Measurements from ENCODE around the gene SLC24A3. TPM values are rescaled to one million over a fixed set of nuclear protein-coding genes. Genes with fewer than 3 reads are reported as not detected.

The SLC24A3 gene
- total RNA-seq, 4 donors from 2014 or later, result 2.3 to 6.9 (median 5.4) TPM

- H3K4me3 ChIP-seq (ENCODE audit: low read depth, poor library complexity, severe bottlenecking), result no peak overlapping the region
- TF ChIP-seq, protein P1, sequence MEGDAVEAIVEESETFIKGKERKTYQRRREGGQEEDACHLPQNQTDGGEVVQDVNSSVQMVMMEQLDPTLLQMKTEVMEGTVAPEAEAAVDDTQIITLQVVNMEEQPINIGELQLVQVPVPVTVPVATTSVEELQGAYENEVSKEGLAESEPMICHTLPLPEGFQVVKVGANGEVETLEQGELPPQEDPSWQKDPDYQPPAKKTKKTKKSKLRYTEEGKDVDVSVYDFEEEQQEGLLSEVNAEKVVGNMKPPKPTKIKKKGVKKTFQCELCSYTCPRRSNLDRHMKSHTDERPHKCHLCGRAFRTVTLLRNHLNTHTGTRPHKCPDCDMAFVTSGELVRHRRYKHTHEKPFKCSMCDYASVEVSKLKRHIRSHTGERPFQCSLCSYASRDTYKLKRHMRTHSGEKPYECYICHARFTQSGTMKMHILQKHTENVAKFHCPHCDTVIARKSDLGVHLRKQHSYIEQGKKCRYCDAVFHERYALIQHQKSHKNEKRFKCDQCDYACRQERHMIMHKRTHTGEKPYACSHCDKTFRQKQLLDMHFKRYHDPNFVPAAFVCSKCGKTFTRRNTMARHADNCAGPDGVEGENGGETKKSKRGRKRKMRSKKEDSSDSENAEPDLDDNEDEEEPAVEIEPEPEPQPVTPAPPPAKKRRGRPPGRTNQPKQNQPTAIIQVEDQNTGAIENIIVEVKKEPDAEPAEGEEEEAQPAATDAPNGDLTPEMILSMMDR (IDR thresholded peaks at IDR 0.05), result no peak
- no peak for TF ChIP-seq POLR2A (IDR thresholded peaks at IDR 0.05)
- WGBS, 2 donors, result 77 to 86% methylated on average over 6 of the region's 6 CpGs
- intact Hi-C loops (cut with DNase I; ENCODE audit: low total_unique reads), result no loop called here
- DNase-seq (ENCODE audit: low spot score in 2 of 2), result no peak
These were observed 167.8 kb downstream of the SLC24A3 start for GRCh38 chr20:19380211-19380610.

DNA sequence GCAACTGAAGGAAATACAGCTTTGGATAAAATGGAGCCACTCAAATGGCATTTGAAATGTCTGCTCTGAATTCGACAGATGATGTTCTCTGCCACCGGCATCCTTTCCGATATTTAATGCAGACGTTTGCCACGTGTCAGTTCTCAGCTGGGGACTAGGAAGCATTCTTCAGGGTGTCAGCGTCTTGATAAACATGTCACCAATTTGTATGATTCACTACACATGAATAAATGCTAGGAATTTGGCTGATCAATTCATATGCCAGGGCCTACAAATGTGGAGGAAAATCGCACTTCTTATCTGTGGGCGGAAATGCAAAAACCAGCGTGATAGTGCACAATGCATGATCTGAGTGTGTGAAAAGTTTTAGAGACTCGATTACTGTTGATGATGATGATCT, 169.5 kb downstream of the SLC24A3 start:
- DNase-seq (ENCODE audit: low spot score in 2 of 2), result no peak
- intact Hi-C loops (cut with DNase I; ENCODE audit: low total_unique reads), result no loop called here
- WGBS, 2 donors, result 54% methylated on average over 10 of the region's 10 CpGs
- no peak for TF ChIP-seq POLR2A (IDR thresholded peaks at IDR 0.05)
- TF ChIP-seq, protein P1 (IDR thresholded peaks at IDR 0.05), result no peak
- no peak overlapping the region for H3K4me3 ChIP-seq (ENCODE audit: low read depth, poor library complexity, severe bottlenecking)

GRCh38 chr20:19382386-19383340, 170.2 kb downstream of the SLC24A3 start:
- no peak for DNase-seq (ENCODE audit: low spot score in 2 of 2)
- no peak for TF ChIP-seq POLR2A (IDR thresholded peaks at IDR 0.05)
- TF ChIP-seq, protein P1 (IDR thresholded peaks at IDR 0.05), result no peak
- no peak overlapping the region for H3K4me3 ChIP-seq (ENCODE audit: low read depth, poor library complexity, severe bottlenecking)
- 48 to 62% methylated on average over 9 of the region's 9 CpGs for WGBS, 2 donors
- intact Hi-C loops (cut with DNase I; ENCODE audit: low total_unique reads), result no loop called here

- no peak for TF ChIP-seq POLR2A (IDR thresholded peaks at IDR 0.05)
- TF ChIP-seq, protein P1 (IDR thresholded peaks at IDR 0.05), result no peak
- no peak for DNase-seq (ENCODE audit: low spot score in 2 of 2)
- H3K4me3 ChIP-seq (ENCODE audit: low read depth, poor library complexity, severe bottlenecking), result no peak overlapping the region
- intact Hi-C loops (cut with DNase I; ENCODE audit: low total_unique reads), result no loop called here
These were observed 172.5 kb downstream of the SLC24A3 start for GRCh38 chr20:19384940-19385339.

DNA sequence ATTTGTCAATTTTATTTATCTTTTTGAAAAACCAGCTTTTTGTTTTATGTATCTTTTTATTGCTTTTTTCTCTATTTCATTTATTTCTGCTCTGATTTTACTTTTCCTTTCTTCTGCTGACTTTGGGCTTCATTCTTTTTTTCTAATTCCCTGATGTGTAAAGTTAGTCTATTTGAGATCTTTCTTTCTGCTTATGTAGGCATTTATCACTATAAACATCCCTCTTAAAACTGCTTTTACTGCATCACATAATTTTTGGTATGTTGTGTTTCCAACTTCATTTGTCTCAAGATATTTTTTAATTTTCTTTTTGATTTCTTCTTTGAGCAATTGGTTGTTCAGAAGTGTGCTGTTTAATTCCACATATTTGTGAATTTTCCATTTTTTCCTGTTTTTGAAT, 174.8 kb downstream of the SLC24A3 start:
- DNase-seq (ENCODE audit: low spot score in 2 of 2), result no peak
- TF ChIP-seq, protein P1 (IDR thresholded peaks at IDR 0.05), result no peak
- no peak overlapping the region for H3K4me3 ChIP-seq (ENCODE audit: low read depth, poor library complexity, severe bottlenecking)
- intact Hi-C loops (cut with DNase I; ENCODE audit: low total_unique reads), result no loop called here
